Measurements from ENCODE around the gene MAFF. TPM values are rescaled to one million over a fixed set of nuclear protein-coding genes. Genes with fewer than 3 reads are reported as not detected.
A peak's percentile ranks its signal among the peaks of the same experiment; 100 is the strongest.
"Not testable (repeated sequence)": the region's sequence is repeated elsewhere in the genome, so short reads cannot be mapped to it uniquely, and the experiment has no call there.

Gene MAFF
- polyA plus RNA-seq, 1 donor: 20.2 TPM

- no CpG with 5 or more reads among the region's 9 CpGs for WGBS (ENCODE audit: insufficient coverage, low lambda C conversion rate)
- DNase-seq: not testable (repeated sequence)
- H3K4me1 ChIP-seq (ENCODE audit: control insufficient read depth, insufficient read depth, low read length): peaks cover 29% of the 10 kb centered on the region
Observed at GRCh38 chr22:38177571-38177925, 24.2 kb upstream of the MAFF start.

GRCh38 chr22:38177926-38178604 is 23.7 kb upstream of the MAFF start:
- Histone ChIP-seq H3K36me3 (ENCODE audit: control insufficient read depth, insufficient read depth, low read length) (no peaks in the 10 kb centered on the region), H3K9me3 (ENCODE audit: control insufficient read depth, low read depth, low read length) (no peaks in the 10 kb centered on the region), H3K4me1 (ENCODE audit: control insufficient read depth, insufficient read depth, low read length) (peaks cover 29% of the 10 kb centered on the region), H3K27ac (ENCODE audit: low read length) (peak overlapping the region; percentile 70), H3K27me3 (ENCODE audit: control insufficient read depth, insufficient read depth, low read length) (no peaks in the 10 kb centered on the region), H3K4me3 (ENCODE audit: low read length) (no peak overlapping the region)
- peak in 1 of 2 donors; percentile 84 for DNase-seq
- no CpG with 5 or more reads among the region's 15 CpGs for WGBS (ENCODE audit: insufficient coverage, low lambda C conversion rate)

More at GRCh38 chr22:38177571-38177925, 24.2 kb upstream of the MAFF start:
- H3K9me3 ChIP-seq (ENCODE audit: control insufficient read depth, low read depth, low read length); H3K4me3 ChIP-seq (ENCODE audit: low read length); H3K27me3 ChIP-seq (ENCODE audit: control insufficient read depth, insufficient read depth, low read length); H3K36me3 ChIP-seq (ENCODE audit: control insufficient read depth, insufficient read depth, low read length): not testable (repeated sequence)
- peak overlapping the region; percentile 70 for H3K27ac ChIP-seq (ENCODE audit: low read length)

DNA sequence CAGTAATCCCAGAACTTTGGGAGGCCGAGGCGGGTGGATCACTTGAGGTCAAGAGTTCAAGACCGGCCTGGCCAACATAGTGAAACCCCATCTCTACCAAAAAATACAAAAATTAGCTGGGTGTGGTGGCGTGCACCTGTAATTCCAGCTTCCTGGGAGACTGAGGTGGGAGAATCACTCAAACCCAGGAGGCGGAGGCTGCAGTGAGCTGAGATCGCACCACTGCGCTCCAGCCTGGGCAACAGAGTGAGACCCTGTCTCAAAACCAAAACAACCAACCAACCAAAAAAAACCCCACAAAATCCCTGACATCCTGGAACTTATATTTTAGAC is 23.2 kb upstream of the MAFF start:
- peak overlapping the region; percentile 70 for H3K27ac ChIP-seq (ENCODE audit: low read length)
- H3K9me3 ChIP-seq (ENCODE audit: control insufficient read depth, low read depth, low read length); H3K4me3 ChIP-seq (ENCODE audit: low read length); H3K36me3 ChIP-seq (ENCODE audit: control insufficient read depth, insufficient read depth, low read length); H3K27me3 ChIP-seq (ENCODE audit: control insufficient read depth, insufficient read depth, low read length); DNase-seq: not testable (repeated sequence)
- H3K4me1 ChIP-seq (ENCODE audit: control insufficient read depth, insufficient read depth, low read length): peaks cover 29% of the 10 kb centered on the region
- WGBS (ENCODE audit: insufficient coverage, low lambda C conversion rate): no CpG with 5 or more reads among the region's 7 CpGs

GRCh38 chr22:38180841-38181452 is 20.8 kb upstream of the MAFF start:
- peak overlapping the region; percentile 97 for H3K27ac ChIP-seq (ENCODE audit: low read length)
- H3K9me3 ChIP-seq (ENCODE audit: control insufficient read depth, low read depth, low read length): no peaks in the 10 kb centered on the region
- DNase-seq: peak; percentile 80 to 87
- peaks cover 29% of the 10 kb centered on the region for H3K4me1 ChIP-seq (ENCODE audit: control insufficient read depth, insufficient read depth, low read length)
- 10% methylated on average over 2 of the region's 14 CpGs for WGBS (ENCODE audit: insufficient coverage, low lambda C conversion rate)
- H3K36me3 ChIP-seq (ENCODE audit: control insufficient read depth, insufficient read depth, low read length): no peaks in the 10 kb centered on the region
- no peaks in the 10 kb centered on the region for H3K27me3 ChIP-seq (ENCODE audit: control insufficient read depth, insufficient read depth, low read length)
- peak overlapping the region; percentile 77 for H3K4me3 ChIP-seq (ENCODE audit: low read length)

GRCh38 chr22:38181453-38182200 is 20.2 kb upstream of the MAFF start, which contains the start of gene PLA2G6:
TSS of gene PLA2G6 (minus strand) at chr22:38181830. CDS start at chr22:38169426, 12,404 bp downstream.
- no CpG with 5 or more reads among the region's 48 CpGs for WGBS (ENCODE audit: insufficient coverage, low lambda C conversion rate)
- peak within 1 kb of the TSS; percentile 77 for H3K4me3 ChIP-seq (ENCODE audit: low read length)
- no peaks in the 10 kb centered on the region for H3K27me3 ChIP-seq (ENCODE audit: control insufficient read depth, insufficient read depth, low read length)
- DNase-seq: peak; percentile 99 to 100
- H3K9me3 ChIP-seq (ENCODE audit: control insufficient read depth, low read depth, low read length): no peaks in the 10 kb centered on the region
- H3K4me1 ChIP-seq (ENCODE audit: control insufficient read depth, insufficient read depth, low read length): peaks cover 29% of the 10 kb centered on the region
- H3K27ac ChIP-seq (ENCODE audit: low read length): peak within 1 kb of the TSS; percentile 97
- H3K36me3 ChIP-seq (ENCODE audit: control insufficient read depth, insufficient read depth, low read length): no peaks in the 10 kb centered on the region

DNA sequence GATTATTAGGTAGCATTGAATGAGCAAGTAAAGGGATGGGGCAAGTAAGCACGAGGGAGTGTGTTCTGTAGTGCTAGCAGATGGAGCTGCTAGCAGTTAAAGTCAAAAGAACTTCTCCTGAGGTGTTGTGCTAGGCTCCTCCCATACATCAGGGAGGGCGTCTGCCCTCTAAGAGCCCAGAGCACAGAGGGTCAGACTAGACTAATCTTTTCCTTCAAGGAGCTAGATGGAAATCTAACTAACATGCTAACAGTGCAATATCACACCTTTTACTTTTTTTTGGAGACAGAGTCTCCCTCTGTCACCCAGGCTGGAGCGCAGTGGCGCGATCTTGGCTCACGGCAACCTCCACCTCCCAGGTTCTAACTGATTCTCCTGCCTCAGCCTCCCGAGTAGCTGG is 17.0 kb upstream of the MAFF start:
- H3K4me1 ChIP-seq (ENCODE audit: control insufficient read depth, insufficient read depth, low read length): peaks cover 18% of the 10 kb centered on the region
- DNase-seq: no peak
- no CpG with 5 or more reads among the region's 7 CpGs for WGBS (ENCODE audit: insufficient coverage, low lambda C conversion rate)

DNA sequence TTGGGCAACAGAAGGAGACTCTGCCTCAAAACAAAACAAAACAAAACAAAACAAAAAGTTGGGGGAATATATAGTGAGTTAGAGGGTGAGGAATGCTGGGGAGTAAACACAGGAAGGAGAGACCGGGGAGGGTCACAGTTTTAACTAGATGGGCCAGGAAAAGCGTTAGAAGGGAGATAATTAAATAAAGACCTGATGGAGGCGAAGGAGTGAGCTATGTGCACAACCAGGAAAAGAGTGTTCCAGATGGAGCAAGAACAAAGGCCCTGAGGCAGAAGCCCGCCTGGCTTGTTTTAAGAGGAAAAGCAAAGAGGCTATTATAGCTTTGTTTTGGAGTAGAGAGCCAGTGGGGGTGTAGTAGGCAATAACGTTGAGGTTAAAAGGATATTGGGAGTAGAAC is 15.4 kb upstream of the MAFF start:
- Histone ChIP-seq H3K4me3 (ENCODE audit: low read length) (no peak overlapping the region), H3K36me3 (ENCODE audit: control insufficient read depth, insufficient read depth, low read length) (no peaks in the 10 kb centered on the region), H3K27ac (ENCODE audit: low read length) (no peak overlapping the region), H3K4me1 (ENCODE audit: control insufficient read depth, insufficient read depth, low read length) (peaks cover 12% of the 10 kb centered on the region), H3K27me3 (ENCODE audit: control insufficient read depth, insufficient read depth, low read length) (no peaks in the 10 kb centered on the region), H3K9me3 (ENCODE audit: control insufficient read depth, low read depth, low read length) (no peaks in the 10 kb centered on the region)
- WGBS (ENCODE audit: insufficient coverage, low lambda C conversion rate): 63% methylated on average over 3 of the region's 5 CpGs
- no peak for DNase-seq

More for the DNA sequence above, 17.0 kb upstream of the MAFF start:
- H3K27me3 ChIP-seq (ENCODE audit: control insufficient read depth, insufficient read depth, low read length): no peaks in the 10 kb centered on the region
- no peaks in the 10 kb centered on the region for H3K36me3 ChIP-seq (ENCODE audit: control insufficient read depth, insufficient read depth, low read length)
- no peak overlapping the region for H3K4me3 ChIP-seq (ENCODE audit: low read length)
- H3K9me3 ChIP-seq (ENCODE audit: control insufficient read depth, low read depth, low read length): no peaks in the 10 kb centered on the region
- no peak overlapping the region for H3K27ac ChIP-seq (ENCODE audit: low read length)

GRCh38 chr22:38187413-38188212 is 14.2 kb upstream of the MAFF start:
- no peaks in the 10 kb centered on the region for H3K36me3 ChIP-seq (ENCODE audit: control insufficient read depth, insufficient read depth, low read length)
- no peak overlapping the region for H3K4me3 ChIP-seq (ENCODE audit: low read length)
- 100% methylated on average over 1 of the region's 10 CpGs for WGBS (ENCODE audit: insufficient coverage, low lambda C conversion rate)
- DNase-seq: peak in 1 of 2 donors; percentile 22
- H3K9me3 ChIP-seq (ENCODE audit: control insufficient read depth, low read depth, low read length): no peaks in the 10 kb centered on the region
- H3K4me1 ChIP-seq (ENCODE audit: control insufficient read depth, insufficient read depth, low read length): peaks cover 19% of the 10 kb centered on the region
- no peak overlapping the region for H3K27ac ChIP-seq (ENCODE audit: low read length)
- H3K27me3 ChIP-seq (ENCODE audit: control insufficient read depth, insufficient read depth, low read length): no peaks in the 10 kb centered on the region

DNA sequence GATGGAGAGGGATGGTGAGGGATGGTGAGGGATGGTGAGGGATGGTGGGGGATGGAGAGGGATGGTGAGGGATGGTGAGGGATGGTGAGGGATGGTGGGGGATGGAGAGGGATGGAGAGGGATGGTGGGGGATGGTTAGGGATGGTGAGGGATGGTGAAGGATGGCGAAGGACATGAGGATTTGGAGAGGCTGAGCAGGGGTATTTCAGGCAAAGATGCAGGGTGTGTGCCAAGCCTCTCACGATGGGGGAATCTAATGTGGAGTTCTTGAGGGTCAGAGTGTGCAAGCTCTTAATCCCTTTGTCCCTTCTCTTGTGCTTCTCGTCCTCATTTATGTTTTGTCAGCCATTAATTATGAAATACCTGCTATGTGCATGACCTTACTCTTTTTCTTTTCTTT is 12.7 kb upstream of the MAFF start:
- no peaks in the 10 kb centered on the region for H3K9me3 ChIP-seq (ENCODE audit: control insufficient read depth, low read depth, low read length)
- peaks cover 29% of the 10 kb centered on the region for H3K4me1 ChIP-seq (ENCODE audit: control insufficient read depth, insufficient read depth, low read length)
- WGBS (ENCODE audit: insufficient coverage, low lambda C conversion rate): 95% methylated on average over 2 of the region's 3 CpGs
- H3K27ac ChIP-seq (ENCODE audit: low read length): no peak overlapping the region
- H3K27me3 ChIP-seq (ENCODE audit: control insufficient read depth, insufficient read depth, low read length): no peaks in the 10 kb centered on the region
- no peak overlapping the region for H3K4me3 ChIP-seq (ENCODE audit: low read length)
- H3K36me3 ChIP-seq (ENCODE audit: control insufficient read depth, insufficient read depth, low read length): no peaks in the 10 kb centered on the region
- DNase-seq: no peak

DNA sequence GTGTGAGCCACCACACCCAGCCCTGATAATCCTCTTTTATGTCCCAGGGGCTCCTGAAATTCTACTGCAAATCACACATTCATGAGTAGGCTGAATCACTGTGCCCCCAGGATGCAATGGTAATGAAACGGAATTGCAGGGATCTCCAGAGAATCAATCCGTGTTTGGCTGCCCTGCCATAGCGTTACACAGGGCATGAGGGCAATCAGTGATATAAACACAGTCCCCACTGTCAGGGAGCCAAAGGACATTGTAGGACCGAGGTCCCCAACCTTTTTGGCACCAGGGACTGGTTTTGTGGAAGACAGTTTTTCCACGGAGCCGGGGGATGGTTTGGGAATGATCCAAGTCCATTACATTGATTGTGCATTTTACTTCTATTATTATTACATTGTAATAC is 11.2 kb upstream of the MAFF start:
- H3K9me3 ChIP-seq (ENCODE audit: control insufficient read depth, low read depth, low read length): no peaks in the 10 kb centered on the region
- no peak overlapping the region for H3K27ac ChIP-seq (ENCODE audit: low read length)
- H3K36me3 ChIP-seq (ENCODE audit: control insufficient read depth, insufficient read depth, low read length): no peaks in the 10 kb centered on the region
- peaks cover 29% of the 10 kb centered on the region for H3K4me1 ChIP-seq (ENCODE audit: control insufficient read depth, insufficient read depth, low read length)
- H3K27me3 ChIP-seq (ENCODE audit: control insufficient read depth, insufficient read depth, low read length): no peaks in the 10 kb centered on the region
- WGBS (ENCODE audit: insufficient coverage, low lambda C conversion rate): no CpG with 5 or more reads among the region's 6 CpGs
- no peak for DNase-seq
- no peak overlapping the region for H3K4me3 ChIP-seq (ENCODE audit: low read length)
